MM.1S (cell line): Measurements from ENCODE around the gene LRMDA.

Source experiments
- CTCF ChIP-seq: fragments of 300-600 bp; sonication (generic); IDR thresholded peaks from 2 replicates; pipeline ENCODE4 v1.5.1; 2016; ENCODE audit warnings: antibody characterized with exemption, low read length, mixed read lengths
- EZH2 ChIP-seq: fragments of 300-600 bp; sonication (generic); optimal IDR thresholded peaks from 2 replicates; pipeline ENCODE3; 2017; ENCODE audit warnings: low read depth, mild to moderate bottlenecking, antibody characterized with exemption, low read length, mixed read lengths

DNA sequence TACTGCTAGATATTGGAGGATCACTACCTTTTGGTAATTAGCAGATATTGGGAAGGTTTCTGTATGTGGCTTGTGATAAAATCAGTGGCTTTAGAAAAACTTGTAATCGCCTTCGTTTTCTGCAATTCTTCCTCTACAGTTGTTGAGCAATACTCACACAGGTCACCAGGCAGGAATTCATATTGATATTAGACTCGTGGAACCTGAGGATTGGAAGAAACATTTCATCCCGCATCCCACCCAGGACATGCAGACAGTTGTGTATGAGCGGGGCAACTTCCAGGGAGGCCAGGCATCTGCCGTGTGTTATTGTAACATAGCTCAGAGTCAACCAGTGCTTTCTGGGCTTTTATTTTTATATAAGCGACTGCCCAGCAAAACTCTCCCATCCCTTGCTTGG is 821.3 kb downstream of the LRMDA start:
- TF ChIP-seq CTCF = no peak
- no peak for TF ChIP-seq EZH2
